ENCODE measurements around the gene GTF2F2. TPM values are rescaled to one million over a fixed set of nuclear protein-coding genes. Genes with fewer than 3 reads are reported as not detected.
"Not testable (repeated sequence)": the region's sequence is repeated elsewhere in the genome, so short reads cannot be mapped to it uniquely, and the experiment has no call there.

The GTF2F2 gene
- total RNA-seq, 1 experiment from 2014 or later = 47.4 TPM

GRCh38 chr13:45242070-45242469 is 121.8 kb downstream of the GTF2F2 start:
- Mint-ChIP-seq H3K27ac (ENCODE audit: low read depth, unreplicated experiment) (peak overlapping the region; percentile 2), H3K9me3 (ENCODE audit: unreplicated experiment) (no peaks in the 10 kb centered on the region), H3K4me1 (ENCODE audit: insufficient read depth, unreplicated experiment) (peaks cover 23% of the 10 kb centered on the region), H3K4me3 (ENCODE audit: unreplicated experiment) (peak overlapping the region; percentile 4), H3K27me3 (ENCODE audit: insufficient read depth, unreplicated experiment) (no peaks in the 10 kb centered on the region), H3K36me3 (ENCODE audit: insufficient read depth, unreplicated experiment) (no peaks in the 10 kb centered on the region)
- no peak for TF ChIP-seq CTCF (IDR thresholded peaks at IDR 0.05; ENCODE audit: unreplicated experiment)
- intact Hi-C loops (cut with micrococcal nuclease) = loop anchor here (5.0 kb wide), 1 partner anchor 35 kb away; no protein-coding TSS in a partner anchor
- ChIA-PET CTCF (interaction anchor here (0.6 to 2.5 kb wide), 7 partner anchors 17 to 709 kb away, joined by 3 to 7 read pairs (median 4); no protein-coding TSS in a partner anchor), POLR2A (interaction anchor here (0.8 to 6.1 kb wide), 11 partner anchors 10 to 122 kb away, joined by 3 to 78 read pairs (median 5); partner anchors contain the start of gene GTF2F2)
- DNase-seq (ENCODE audit: unreplicated experiment) = peak; percentile 71
- BruUV-seq (replicated peaks) = no TSS peak

GRCh38 chr13:45242524-45242923 is 122.2 kb downstream of the GTF2F2 start:
- no peak for DNase-seq (ENCODE audit: unreplicated experiment)
- peak overlapping the region; percentile 4 for H3K4me3 Mint-ChIP-seq (ENCODE audit: unreplicated experiment)
- TF ChIP-seq CTCF (IDR thresholded peaks at IDR 0.05; ENCODE audit: unreplicated experiment) = no peak
- no TSS peak for BruUV-seq (replicated peaks)
- H3K27me3 Mint-ChIP-seq (ENCODE audit: insufficient read depth, unreplicated experiment) = no peaks in the 10 kb centered on the region
- peak overlapping the region; percentile 2 for H3K27ac Mint-ChIP-seq (ENCODE audit: low read depth, unreplicated experiment)
- intact Hi-C loops (cut with micrococcal nuclease) = loop anchor here (5.0 kb wide), 1 partner anchor 35 kb away; no protein-coding TSS in a partner anchor
- POLR2A ChIA-PET = interaction anchor here (0.8 to 6.1 kb wide), 9 partner anchors 10 to 123 kb away, joined by 3 to 78 read pairs (median 7); partner anchors contain the start of gene GTF2F2
- no peaks in the 10 kb centered on the region for H3K36me3 Mint-ChIP-seq (ENCODE audit: insufficient read depth, unreplicated experiment)
- CTCF ChIA-PET = interaction anchor here (0.9 to 1.4 kb wide), 2 partner anchors 38 to 66 kb away, joined by 3 to 7 read pairs; no protein-coding TSS in a partner anchor
- peaks cover 23% of the 10 kb centered on the region for H3K4me1 Mint-ChIP-seq (ENCODE audit: insufficient read depth, unreplicated experiment)
- H3K9me3 Mint-ChIP-seq (ENCODE audit: unreplicated experiment) = no peaks in the 10 kb centered on the region

- intact Hi-C loops (cut with micrococcal nuclease) = loop anchor here (5.0 kb wide), 1 partner anchor 36 kb away; no protein-coding TSS in a partner anchor
- POLR2A ChIA-PET = interaction anchor here (0.6 kb wide), 1 partner anchor 10 kb away, joined by 3 read pairs; no protein-coding TSS in a partner anchor
Observed at GRCh38 chr13:45243077-45243476, 122.8 kb downstream of the GTF2F2 start.

GRCh38 chr13:45244736-45245135 is 124.4 kb downstream of the GTF2F2 start:
- not testable (repeated sequence) for H3K9me3 Mint-ChIP-seq (ENCODE audit: unreplicated experiment); H3K4me3 Mint-ChIP-seq (ENCODE audit: unreplicated experiment); DNase-seq (ENCODE audit: unreplicated experiment); BruUV-seq (replicated peaks); H3K27me3 Mint-ChIP-seq (ENCODE audit: insufficient read depth, unreplicated experiment); H3K36me3 Mint-ChIP-seq (ENCODE audit: insufficient read depth, unreplicated experiment); H3K27ac Mint-ChIP-seq (ENCODE audit: low read depth, unreplicated experiment)
- ChIA-PET CTCF (interaction anchor here (0.7 to 1.0 kb wide), 3 partner anchors 8 to 162 kb away, joined by 3 read pairs; no protein-coding TSS in a partner anchor), POLR2A (interaction anchor here (0.6 to 1.2 kb wide), 5 partner anchors 32 to 666 kb away, joined by 3 to 7 read pairs (median 3); partner anchors contain the start of gene GTF2F2)
- peaks cover 15% of the 10 kb centered on the region for H3K4me1 Mint-ChIP-seq (ENCODE audit: insufficient read depth, unreplicated experiment)
- intact Hi-C loops (cut with micrococcal nuclease) = loop anchor here (1.0 to 5.0 kb wide), 2 partner anchors 9 to 37 kb away; no protein-coding TSS in a partner anchor

More at GRCh38 chr13:45243077-45243476, 122.8 kb downstream of the GTF2F2 start:
- no TSS peak for BruUV-seq (replicated peaks)
- no peaks in the 10 kb centered on the region for H3K36me3 Mint-ChIP-seq (ENCODE audit: insufficient read depth, unreplicated experiment)
- no peak for DNase-seq (ENCODE audit: unreplicated experiment)
- H3K27me3 Mint-ChIP-seq (ENCODE audit: insufficient read depth, unreplicated experiment) = no peaks in the 10 kb centered on the region
- peak overlapping the region; percentile 60 for H3K27ac Mint-ChIP-seq (ENCODE audit: low read depth, unreplicated experiment)
- CTCF ChIA-PET = no interaction called here
- no peaks in the 10 kb centered on the region for H3K9me3 Mint-ChIP-seq (ENCODE audit: unreplicated experiment)
- no peak for TF ChIP-seq CTCF (IDR thresholded peaks at IDR 0.05; ENCODE audit: unreplicated experiment)
- H3K4me1 Mint-ChIP-seq (ENCODE audit: insufficient read depth, unreplicated experiment) = peaks cover 23% of the 10 kb centered on the region
- H3K4me3 Mint-ChIP-seq (ENCODE audit: unreplicated experiment) = no peak overlapping the region
